Thyroid gland (tissue), 4 donors: ENCODE results near the gene UBE2F.

ENCODE experiments used
- POLR2A ChIP-seq, 2 donors: fragments of 450-650 bp; IDR thresholded peaks; one replicate each; pipeline ENCODE4 v1.6.1; 2017; ENCODE audit warnings: antibody characterized with exemption in 2 of 2, mild to moderate bottlenecking in 2 of 2, moderate library complexity in 1 of 2
- TF ChIP-seq, protein P1 (sequence below), 6 experiments: fragments of 200-600 bp in 3 of 6; fragments of 450-650 bp in 3 of 6; sonication (generic) in 3 of 6; IDR thresholded peaks; one replicate each; pipeline ENCODE4 v1.5.1; 2016 to 2019; ENCODE audit warnings: antibody characterized with exemption in 6 of 6, mild to moderate bottlenecking in 2 of 6, inconsistent platforms in 1 of 6, moderate library complexity in 1 of 6

DNA sequence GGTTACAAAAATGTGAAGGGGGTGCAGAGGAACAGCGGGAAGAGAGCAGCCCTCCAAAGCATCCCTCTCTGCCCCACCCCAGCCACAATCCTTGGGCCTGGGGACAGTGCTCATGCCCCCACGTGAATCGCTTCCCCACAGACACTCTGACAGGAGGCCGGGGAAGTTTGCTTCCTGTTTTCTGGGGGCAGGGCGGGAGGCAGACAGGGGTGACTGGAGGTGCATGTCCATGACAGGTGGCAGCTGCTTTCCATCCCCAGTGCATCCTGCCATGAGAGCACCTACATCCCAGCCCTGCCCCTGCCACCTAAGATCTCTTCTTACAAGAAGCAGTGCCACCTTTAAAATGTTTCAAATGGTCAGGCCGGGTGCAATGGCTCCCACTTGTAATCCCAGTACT is 47.2 kb upstream of the UBE2F start:
- TF ChIP-seq, protein P1, sequence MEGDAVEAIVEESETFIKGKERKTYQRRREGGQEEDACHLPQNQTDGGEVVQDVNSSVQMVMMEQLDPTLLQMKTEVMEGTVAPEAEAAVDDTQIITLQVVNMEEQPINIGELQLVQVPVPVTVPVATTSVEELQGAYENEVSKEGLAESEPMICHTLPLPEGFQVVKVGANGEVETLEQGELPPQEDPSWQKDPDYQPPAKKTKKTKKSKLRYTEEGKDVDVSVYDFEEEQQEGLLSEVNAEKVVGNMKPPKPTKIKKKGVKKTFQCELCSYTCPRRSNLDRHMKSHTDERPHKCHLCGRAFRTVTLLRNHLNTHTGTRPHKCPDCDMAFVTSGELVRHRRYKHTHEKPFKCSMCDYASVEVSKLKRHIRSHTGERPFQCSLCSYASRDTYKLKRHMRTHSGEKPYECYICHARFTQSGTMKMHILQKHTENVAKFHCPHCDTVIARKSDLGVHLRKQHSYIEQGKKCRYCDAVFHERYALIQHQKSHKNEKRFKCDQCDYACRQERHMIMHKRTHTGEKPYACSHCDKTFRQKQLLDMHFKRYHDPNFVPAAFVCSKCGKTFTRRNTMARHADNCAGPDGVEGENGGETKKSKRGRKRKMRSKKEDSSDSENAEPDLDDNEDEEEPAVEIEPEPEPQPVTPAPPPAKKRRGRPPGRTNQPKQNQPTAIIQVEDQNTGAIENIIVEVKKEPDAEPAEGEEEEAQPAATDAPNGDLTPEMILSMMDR (IDR thresholded peaks at IDR 0.05), result no peak
- no peak for TF ChIP-seq POLR2A (IDR thresholded peaks at IDR 0.05)
